Measurements from ENCODE around the gene KLB.

Gene KLB

GRCh38 chr4:39442998-39443397 is 36.3 kb downstream of the KLB start:
- no peaks in the 10 kb centered on the region for H3K9me2 ChIP-seq (replicated peaks; ENCODE audit: low read depth, low read length)
- no peak for TF ChIP-seq CTCF (conservative IDR thresholded peaks at IDR 0.05; ENCODE audit: low read length)
- TF ChIP-seq EZH2phosphoT487 (IDR thresholded peaks at IDR 0.05; ENCODE audit: borderline replicate concordance), result no peak
- no peak overlapping the region for H3K9ac ChIP-seq (ENCODE audit: low read depth, low read length, poor library complexity, severe bottlenecking)
- H3K4me3 ChIP-seq (ENCODE audit: low read length, poor library complexity, severe bottlenecking), result no peak overlapping the region
- H2AFZ ChIP-seq (ENCODE audit: low read length), result no peak overlapping the region
- no peak overlapping the region for H3K4me2 ChIP-seq (ENCODE audit: low read depth, low read length, poor library complexity, severe bottlenecking)
- no peaks in the 10 kb centered on the region for H3K27me3 ChIP-seq (ENCODE audit: insufficient read depth, low read length, poor library complexity, severe bottlenecking)
- H4K20me1 ChIP-seq (ENCODE audit: insufficient read depth, low read length, poor library complexity, severe bottlenecking), result no peaks in the 10 kb centered on the region
- H3F3A ChIP-seq (ENCODE audit: low read depth), result no peaks in the 10 kb centered on the region
- H3K4me1 ChIP-seq (ENCODE audit: insufficient read depth, low read length, poor library complexity, severe bottlenecking), result no peaks in the 10 kb centered on the region
- no peaks in the 10 kb centered on the region for H3K36me3 ChIP-seq (ENCODE audit: insufficient read depth, low read length)
- no peaks in the 10 kb centered on the region for H3K9me3 ChIP-seq (ENCODE audit: insufficient read depth, low read depth, low read length)
- no peaks in the 10 kb centered on the region for H3K79me2 ChIP-seq (ENCODE audit: insufficient read depth, low read length)

- peaks cover 3% of the 10 kb centered on the region; the same call in 1 of the 2 replicates for H3K36me3 ChIP-seq (ENCODE audit: insufficient read depth, low read length)
- H3K79me2 ChIP-seq (ENCODE audit: insufficient read depth, low read length), result no peaks in the 10 kb centered on the region
- TF ChIP-seq EZH2phosphoT487 (IDR thresholded peaks at IDR 0.05; ENCODE audit: borderline replicate concordance) (no peak), CTCF (conservative IDR thresholded peaks at IDR 0.05; ENCODE audit: low read length) (no peak)
- H3K4me1 ChIP-seq (ENCODE audit: insufficient read depth, low read length, poor library complexity, severe bottlenecking), result no peaks in the 10 kb centered on the region
- H4K20me1 ChIP-seq (ENCODE audit: insufficient read depth, low read length, poor library complexity, severe bottlenecking), result no peaks in the 10 kb centered on the region
- H3K9ac ChIP-seq (ENCODE audit: low read depth, low read length, poor library complexity, severe bottlenecking), result no peak overlapping the region
- H3K9me3 ChIP-seq (ENCODE audit: insufficient read depth, low read depth, low read length), result no peaks in the 10 kb centered on the region
- H3K4me2 ChIP-seq (ENCODE audit: low read depth, low read length, poor library complexity, severe bottlenecking), result no peak overlapping the region
- H3K27me3 ChIP-seq (ENCODE audit: insufficient read depth, low read length, poor library complexity, severe bottlenecking), result no peaks in the 10 kb centered on the region
- H3F3A ChIP-seq (ENCODE audit: low read depth), result peaks cover 4% of the 10 kb centered on the region; the same call in 1 of the 2 replicates
- no peak overlapping the region for H2AFZ ChIP-seq (ENCODE audit: low read length)
- no peak overlapping the region for H3K4me3 ChIP-seq (ENCODE audit: low read length, poor library complexity, severe bottlenecking)
- H3K9me2 ChIP-seq (replicated peaks; ENCODE audit: low read depth, low read length), result no peaks in the 10 kb centered on the region
Observed at GRCh38 chr4:39446483-39446841, 39.7 kb downstream of the KLB start.

GRCh38 chr4:39446842-39447573 is 40.3 kb downstream of the KLB start:
- H3K4me3 ChIP-seq (ENCODE audit: low read length, poor library complexity, severe bottlenecking), result no peak overlapping the region
- peaks cover under 1% of the 10 kb centered on the region for H4K20me1 ChIP-seq (ENCODE audit: insufficient read depth, low read length, poor library complexity, severe bottlenecking)
- H3K27me3 ChIP-seq (ENCODE audit: insufficient read depth, low read length, poor library complexity, severe bottlenecking), result no peaks in the 10 kb centered on the region
- H3K4me2 ChIP-seq (ENCODE audit: low read depth, low read length, poor library complexity, severe bottlenecking), result no peak overlapping the region
- TF ChIP-seq CTCF (conservative IDR thresholded peaks at IDR 0.05; ENCODE audit: low read length) (no peak), EZH2phosphoT487 (IDR thresholded peaks at IDR 0.05; ENCODE audit: borderline replicate concordance) (no peak)
- H3K79me2 ChIP-seq (ENCODE audit: insufficient read depth, low read length), result no peaks in the 10 kb centered on the region
- H3K9me2 ChIP-seq (replicated peaks; ENCODE audit: low read depth, low read length), result no peaks in the 10 kb centered on the region
- H3K9ac ChIP-seq (ENCODE audit: low read depth, low read length, poor library complexity, severe bottlenecking), result no peak overlapping the region
- H3F3A ChIP-seq (ENCODE audit: low read depth), result peaks cover 4% of the 10 kb centered on the region; the same call in 1 of the 2 replicates
- no peaks in the 10 kb centered on the region for H3K4me1 ChIP-seq (ENCODE audit: insufficient read depth, low read length, poor library complexity, severe bottlenecking)
- no peak overlapping the region for H2AFZ ChIP-seq (ENCODE audit: low read length)
- H3K36me3 ChIP-seq (ENCODE audit: insufficient read depth, low read length), result peaks cover 9% of the 10 kb centered on the region
- H3K9me3 ChIP-seq (ENCODE audit: insufficient read depth, low read depth, low read length), result no peaks in the 10 kb centered on the region

Data from Loucy (cell line).